Cardiac fibroblast (primary cell): Measurements from ENCODE around the gene ADAMTS6.

Experiments used
- DNase-seq, 2 donors: peaks; one replicate each; pipeline versions ENCODE4 v3.0.0 to v3.0.0-alpha.2; 2010; ENCODE audit warnings: low read depth in 2 of 2
- H3K4me3 ChIP-seq, 2 donors: replicated peaks in 1 of 2; 1 replicate in 1 of 2; 2 replicates in 1 of 2; pipeline ENCODE4 v1.5.1; 2011; ENCODE audit warnings: low read depth in 2 of 2, low read length in 2 of 2, mild to moderate bottlenecking in 2 of 2, moderate library complexity in 1 of 2
- TF ChIP-seq, protein P1 (sequence below): IDR thresholded peaks from one replicate; pipeline ENCODE4 v1.5.1; 2011; ENCODE audit warnings: low read depth, mild to moderate bottlenecking, low read length, inconsistent platforms

Gene ADAMTS6

DNA sequence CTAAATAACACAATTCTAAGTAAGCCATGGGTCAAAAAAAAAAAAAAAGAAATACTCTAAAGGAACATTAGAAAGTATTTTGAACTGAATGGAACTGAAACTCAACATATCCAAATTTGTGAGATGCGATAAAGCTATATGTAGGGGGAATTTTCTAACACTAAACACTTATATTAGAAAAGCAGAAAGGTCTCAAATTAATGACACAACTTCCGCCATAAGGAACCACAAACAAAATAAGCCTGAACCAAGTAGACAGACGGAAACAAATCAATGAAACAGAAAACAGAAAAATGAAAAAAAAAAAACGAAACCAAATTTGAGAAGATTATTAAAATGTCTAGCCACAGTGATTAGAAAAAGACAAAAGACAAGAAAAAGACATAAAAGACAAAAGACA lies 39.9 kb downstream of the ADAMTS6 start:
- TF ChIP-seq, protein P1, sequence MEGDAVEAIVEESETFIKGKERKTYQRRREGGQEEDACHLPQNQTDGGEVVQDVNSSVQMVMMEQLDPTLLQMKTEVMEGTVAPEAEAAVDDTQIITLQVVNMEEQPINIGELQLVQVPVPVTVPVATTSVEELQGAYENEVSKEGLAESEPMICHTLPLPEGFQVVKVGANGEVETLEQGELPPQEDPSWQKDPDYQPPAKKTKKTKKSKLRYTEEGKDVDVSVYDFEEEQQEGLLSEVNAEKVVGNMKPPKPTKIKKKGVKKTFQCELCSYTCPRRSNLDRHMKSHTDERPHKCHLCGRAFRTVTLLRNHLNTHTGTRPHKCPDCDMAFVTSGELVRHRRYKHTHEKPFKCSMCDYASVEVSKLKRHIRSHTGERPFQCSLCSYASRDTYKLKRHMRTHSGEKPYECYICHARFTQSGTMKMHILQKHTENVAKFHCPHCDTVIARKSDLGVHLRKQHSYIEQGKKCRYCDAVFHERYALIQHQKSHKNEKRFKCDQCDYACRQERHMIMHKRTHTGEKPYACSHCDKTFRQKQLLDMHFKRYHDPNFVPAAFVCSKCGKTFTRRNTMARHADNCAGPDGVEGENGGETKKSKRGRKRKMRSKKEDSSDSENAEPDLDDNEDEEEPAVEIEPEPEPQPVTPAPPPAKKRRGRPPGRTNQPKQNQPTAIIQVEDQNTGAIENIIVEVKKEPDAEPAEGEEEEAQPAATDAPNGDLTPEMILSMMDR: no peak
- no peak overlapping the region for H3K4me3 ChIP-seq
- DNase-seq: no peak

DNA sequence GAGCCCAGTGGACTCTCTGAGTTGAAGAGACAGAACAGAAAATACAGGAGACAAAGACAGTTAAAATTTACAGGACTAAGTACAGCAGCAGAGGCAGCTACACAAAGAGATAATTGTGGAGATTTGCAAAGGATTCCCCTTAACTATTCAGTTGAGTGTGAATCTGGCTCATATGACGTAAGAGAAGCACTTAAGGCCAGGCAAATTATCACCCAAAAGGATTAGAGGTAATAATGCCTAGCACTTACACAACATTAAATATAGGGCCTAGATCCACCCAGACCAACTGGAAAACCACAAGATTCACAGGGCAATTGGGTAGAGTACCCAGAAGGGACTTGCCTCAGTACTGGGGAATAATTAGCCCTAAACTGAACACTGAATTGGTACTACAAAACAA lies 41.3 kb downstream of the ADAMTS6 start:
- no peak overlapping the region for H3K4me3 ChIP-seq
- TF ChIP-seq, protein P1: no peak
- no peak for DNase-seq

DNA sequence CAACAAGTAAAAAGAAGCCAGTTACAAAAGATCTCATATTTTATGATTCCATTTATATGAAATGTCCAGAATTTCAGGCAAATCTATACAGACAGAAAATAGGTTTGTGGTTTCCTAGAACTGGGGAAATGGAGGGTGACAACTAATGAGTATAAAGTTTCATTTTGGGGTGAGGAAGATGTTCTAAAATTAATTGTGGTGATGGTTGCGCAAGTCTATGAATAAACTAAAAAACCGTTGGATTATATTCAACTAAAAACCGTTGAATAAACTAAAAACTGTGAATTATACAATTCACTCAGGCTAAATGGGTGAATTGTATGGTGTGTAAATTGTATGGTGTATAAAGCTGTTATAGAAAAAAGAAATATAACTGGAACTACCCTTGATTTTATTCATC lies 47.6 kb downstream of the ADAMTS6 start:
- H3K4me3 ChIP-seq: no peak overlapping the region
- TF ChIP-seq, protein P1: no peak
- no peak for DNase-seq

DNA sequence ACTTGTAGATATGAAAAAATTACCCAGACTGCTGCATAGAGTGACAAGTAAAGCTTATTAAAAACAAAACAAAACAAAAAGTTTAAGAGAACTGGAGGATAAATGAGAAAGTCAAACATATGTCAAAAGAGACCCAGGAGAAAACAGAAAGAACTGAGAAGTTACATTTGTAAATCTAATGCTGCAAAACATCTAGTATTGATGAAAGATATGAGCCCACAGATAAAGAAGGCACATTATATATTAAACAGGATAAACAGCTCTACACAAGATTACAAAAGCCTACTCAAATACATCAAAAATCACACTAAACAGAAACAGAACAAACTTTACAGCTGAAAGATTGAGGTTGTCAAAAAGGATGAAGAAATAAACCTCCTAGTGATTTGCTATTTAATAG lies 55.1 kb downstream of the ADAMTS6 start:
- TF ChIP-seq, protein P1: no peak
- DNase-seq: no peak
- H3K4me3 ChIP-seq: no peak overlapping the region

DNA sequence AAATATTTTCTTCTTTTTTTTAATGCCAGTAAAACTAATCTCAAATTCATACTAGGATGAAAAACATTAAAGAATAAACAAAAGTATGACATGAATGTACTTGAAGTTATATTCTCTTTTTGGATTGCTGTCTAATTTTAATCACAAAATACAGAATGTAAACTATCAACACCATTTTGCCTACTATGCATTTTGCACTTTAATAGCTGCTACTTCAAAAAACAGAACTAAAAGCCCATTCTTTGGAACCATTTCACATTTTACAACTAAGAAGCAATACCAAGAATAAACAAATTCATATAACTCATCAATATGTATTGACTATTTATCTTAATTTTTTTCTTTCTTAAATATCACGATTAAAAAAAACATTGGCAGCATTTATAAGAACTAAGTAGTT lies 58.1 kb downstream of the ADAMTS6 start:
- TF ChIP-seq, protein P1: no peak
- no peak for DNase-seq

DNA sequence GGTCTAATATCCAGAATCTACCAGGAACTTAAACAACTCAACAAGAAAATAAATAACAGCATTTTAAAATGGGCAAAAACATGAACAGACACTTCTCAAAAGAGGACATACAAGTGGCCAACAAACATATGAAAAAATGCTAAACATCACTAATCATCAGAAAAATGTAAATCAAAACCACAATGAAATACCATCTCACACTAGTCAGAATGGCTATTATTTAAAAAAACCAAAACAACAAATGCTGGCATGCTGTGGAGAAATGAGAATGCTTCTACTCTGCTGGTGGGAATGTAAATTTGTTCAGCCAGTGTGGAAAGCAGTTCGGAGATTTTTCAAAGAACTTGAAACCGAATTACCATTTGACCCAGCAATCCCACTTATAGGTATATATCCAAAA lies 63.1 kb downstream of the ADAMTS6 start:
- peak in 1 of 2 donors; percentile 76 for DNase-seq
- H3K4me3 ChIP-seq: no peak overlapping the region
- TF ChIP-seq, protein P1: peak; percentile 30

More for the DNA sequence above, 58.1 kb downstream of the ADAMTS6 start:
- H3K4me3 ChIP-seq: no peak overlapping the region

DNA sequence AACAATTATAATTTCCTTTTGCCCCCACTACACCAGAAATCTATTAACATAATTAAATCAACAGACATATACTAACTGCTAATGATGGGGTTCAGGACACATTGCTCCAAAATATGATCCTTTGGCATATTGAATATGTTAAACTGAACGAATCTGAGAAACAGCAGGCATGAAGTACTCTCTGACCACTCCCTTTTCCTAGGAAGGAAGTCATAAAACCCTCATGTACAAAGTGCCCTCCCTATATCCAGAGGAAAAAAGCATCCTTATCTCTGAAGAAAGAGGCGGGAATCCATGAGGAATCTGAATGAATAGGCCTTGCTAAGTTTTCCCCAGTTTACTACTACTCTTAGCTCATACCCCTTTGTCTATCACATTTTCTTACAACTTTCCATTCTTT lies 67.9 kb downstream of the ADAMTS6 start:
- TF ChIP-seq, protein P1: no peak
- H3K4me3 ChIP-seq: no peak overlapping the region
- DNase-seq: no peak
